Activated CD8-positive, alpha-beta memory T cell treated with anti-CD3 and anti-CD28 coated beads, Interleukin-2, amount 10 ng/mL, durations not matched to agents 7 days and 5 days (primary cell): ENCODE data around the gene KXD1. TPM values are rescaled to one million over a fixed set of nuclear protein-coding genes. Genes with fewer than 3 reads are reported as not detected.

Source experiments
- ATAC-seq: fragments of 150-1000 bp; cut with Tn5 transposase; one replicate; pipeline ENCODE4 v1.10.0; 2021; ENCODE audit warnings: moderate library complexity
- CTCF ChIA-PET: fragments of 350-600 bp; sonication (Branson Sonifier 250); formaldehyde crosslinking; loops from one replicate; lab custom pipeline; 2021; ENCODE audit warnings: antibody characterized with exemption; lab: Charles Lee
- DNase-seq: peaks from one replicate; pipeline ENCODE4 v3.0.0-alpha.2; 2020
- H3K27ac Mint-ChIP-seq: one replicate; pipeline ENCODE4 v1.8.0; 2021; ENCODE audit warnings: mild to moderate bottlenecking, mixed read lengths
- H3K27me3 Mint-ChIP-seq: one replicate; pipeline ENCODE4 v1.8.0; 2021; ENCODE audit warnings: mixed read lengths
- H3K36me3 Mint-ChIP-seq: one replicate; pipeline ENCODE4 v1.8.0; 2021; ENCODE audit warnings: mild to moderate bottlenecking, mixed read lengths
- H3K4me1 Mint-ChIP-seq: one replicate; pipeline ENCODE4 v1.8.0; 2021; ENCODE audit warnings: mixed read lengths
- H3K4me3 Mint-ChIP-seq: one replicate; pipeline ENCODE4 v1.8.0; 2021; ENCODE audit warnings: mild to moderate bottlenecking, moderate library complexity, mixed read lengths
- H3K9me3 Mint-ChIP-seq: one replicate; pipeline ENCODE4 v1.8.0; 2022; ENCODE audit warnings: low read depth, mixed read lengths
- total RNA-seq, 2 experiments: library from RNA; stranded (reverse); gene quantifications; one replicate each; pipeline ENCODE4 v1.2.3, GENCODE V29; 2021

The KXD1 gene
- total RNA-seq: 100 to 1,000 TPM; 106 to 113 TPM

GRCh38 chr19:18557411-18558201 lies at the start of gene KXD1:
Gene KXD1 (plus strand): TSS chr19:18557870. CDS start chr19:18562057, 4,187 bp downstream.
- DNase-seq: peak; percentile 100
- peak; percentile 99 for ATAC-seq
- CTCF ChIA-PET: interaction anchor here (0.9 to 6.3 kb wide), 15 partner anchors 10 to 289 kb away, joined by 3 to 56 read pairs (median 6); partner anchors contain the start of genes ELL, FKBP8, REX1BD and UBA52
- Mint-ChIP-seq H3K9me3 (no peaks in the 10 kb centered on the region), H3K4me1 (peaks cover 24% of the 10 kb centered on the region), H3K4me3 (peak within 1 kb of the TSS; percentile 89), H3K27ac (peak within 1 kb of the TSS; percentile 94), H3K36me3 (peaks cover 9% of the 10 kb centered on the region), H3K27me3 (no peaks in the 10 kb centered on the region)

- Mint-ChIP-seq H3K9me3 (no peaks in the 10 kb centered on the region), H3K4me3 (no peak overlapping the region), H3K27me3 (no peaks in the 10 kb centered on the region), H3K4me1 (peaks cover 65% of the 10 kb centered on the region), H3K27ac (peak overlapping the region; percentile 51), H3K36me3 (no peaks in the 10 kb centered on the region)
- ATAC-seq (no peak), DNase-seq (no peak)
- CTCF ChIA-PET: interaction anchor here (0.6 to 12.5 kb wide), 9 partner anchors 8 to 80 kb away, joined by 3 to 145 read pairs (median 6); partner anchors contain the start of genes ELL and REX1BD
Observed at GRCh38 chr19:18508585-18508984, 49.1 kb upstream of the KXD1 start.

GRCh38 chr19:18510216-18510615 lies 47.5 kb upstream of the KXD1 start:
- no peaks in the 10 kb centered on the region for H3K27me3 Mint-ChIP-seq
- CTCF ChIA-PET: interaction anchor here (1.5 to 12.5 kb wide), 4 partner anchors 10 to 25 kb away, joined by 3 to 145 read pairs (median 37); partner anchors contain the start of gene ELL
- H3K4me1 Mint-ChIP-seq: peaks cover 51% of the 10 kb centered on the region
- DNase-seq: no peak
- H3K36me3 Mint-ChIP-seq: no peaks in the 10 kb centered on the region
- H3K27ac Mint-ChIP-seq: peak overlapping the region; percentile 46
- no peaks in the 10 kb centered on the region for H3K9me3 Mint-ChIP-seq
- ATAC-seq: no peak
- H3K4me3 Mint-ChIP-seq: no peak overlapping the region

- no peaks in the 10 kb centered on the region for H3K27me3 Mint-ChIP-seq
- no peaks in the 10 kb centered on the region for H3K36me3 Mint-ChIP-seq
- no peak overlapping the region for H3K27ac Mint-ChIP-seq
- no peak for DNase-seq
- no peak overlapping the region for H3K4me3 Mint-ChIP-seq
- peaks cover 36% of the 10 kb centered on the region for H3K4me1 Mint-ChIP-seq
- no peaks in the 10 kb centered on the region for H3K9me3 Mint-ChIP-seq
- ATAC-seq: no peak
- CTCF ChIA-PET: interaction anchor here (0.7 kb wide), 1 partner anchor 25 kb away, joined by 3 read pairs; no protein-coding TSS in a partner anchor
Observed at GRCh38 chr19:18513868-18514267, 43.8 kb upstream of the KXD1 start.

- CTCF ChIA-PET: interaction anchor here (0.8 kb wide), 1 partner anchor 13 kb away, joined by 3 read pairs; no protein-coding TSS in a partner anchor
- H3K9me3 Mint-ChIP-seq: no peaks in the 10 kb centered on the region
- peak overlapping the region; percentile 39 for H3K27ac Mint-ChIP-seq
- H3K4me1 Mint-ChIP-seq: peaks cover 33% of the 10 kb centered on the region
- ATAC-seq (peak; percentile 27), DNase-seq (no peak)
- H3K4me3 Mint-ChIP-seq: no peak overlapping the region
- no peaks in the 10 kb centered on the region for H3K36me3 Mint-ChIP-seq
- no peaks in the 10 kb centered on the region for H3K27me3 Mint-ChIP-seq
Observed at GRCh38 chr19:18514800-18515682, 42.6 kb upstream of the KXD1 start.

- ATAC-seq (no peak), DNase-seq (no peak)
- H3K27me3 Mint-ChIP-seq: no peaks in the 10 kb centered on the region
- no peak overlapping the region for H3K27ac Mint-ChIP-seq
- H3K4me3 Mint-ChIP-seq: no peak overlapping the region
- CTCF ChIA-PET: interaction anchor here (0.9 to 6.6 kb wide), 2 partner anchors 11 to 21 kb away, joined by 3 to 60 read pairs; no protein-coding TSS in a partner anchor
- H3K36me3 Mint-ChIP-seq: no peaks in the 10 kb centered on the region
- peaks cover 32% of the 10 kb centered on the region for H3K4me1 Mint-ChIP-seq
- H3K9me3 Mint-ChIP-seq: no peaks in the 10 kb centered on the region
Observed at GRCh38 chr19:18515959-18516358, 41.7 kb upstream of the KXD1 start.

GRCh38 chr19:18517606-18518005 lies 40.1 kb upstream of the KXD1 start:
- no peak overlapping the region for H3K27ac Mint-ChIP-seq
- H3K9me3 Mint-ChIP-seq: no peaks in the 10 kb centered on the region
- no peak for ATAC-seq
- H3K27me3 Mint-ChIP-seq: no peaks in the 10 kb centered on the region
- H3K36me3 Mint-ChIP-seq: no peaks in the 10 kb centered on the region
- DNase-seq: no peak
- H3K4me3 Mint-ChIP-seq: no peak overlapping the region
- CTCF ChIA-PET: interaction anchor here (1.0 to 6.6 kb wide), 4 partner anchors 10 to 71 kb away, joined by 3 to 145 read pairs (median 33); partner anchors contain the start of genes FKBP8 and REX1BD
- peaks cover 34% of the 10 kb centered on the region for H3K4me1 Mint-ChIP-seq

GRCh38 chr19:18518639-18519038 lies 39.0 kb upstream of the KXD1 start:
- ATAC-seq (no peak), DNase-seq (no peak)
- Mint-ChIP-seq H3K9me3 (no peaks in the 10 kb centered on the region), H3K4me3 (no peak overlapping the region), H3K27me3 (no peaks in the 10 kb centered on the region), H3K36me3 (no peaks in the 10 kb centered on the region), H3K27ac (no peak overlapping the region), H3K4me1 (peaks cover 33% of the 10 kb centered on the region)
- CTCF ChIA-PET: interaction anchor here (0.6 to 6.6 kb wide), 8 partner anchors 12 to 70 kb away, joined by 3 to 145 read pairs (median 8); partner anchors contain the start of genes REX1BD and UBA52

DNA sequence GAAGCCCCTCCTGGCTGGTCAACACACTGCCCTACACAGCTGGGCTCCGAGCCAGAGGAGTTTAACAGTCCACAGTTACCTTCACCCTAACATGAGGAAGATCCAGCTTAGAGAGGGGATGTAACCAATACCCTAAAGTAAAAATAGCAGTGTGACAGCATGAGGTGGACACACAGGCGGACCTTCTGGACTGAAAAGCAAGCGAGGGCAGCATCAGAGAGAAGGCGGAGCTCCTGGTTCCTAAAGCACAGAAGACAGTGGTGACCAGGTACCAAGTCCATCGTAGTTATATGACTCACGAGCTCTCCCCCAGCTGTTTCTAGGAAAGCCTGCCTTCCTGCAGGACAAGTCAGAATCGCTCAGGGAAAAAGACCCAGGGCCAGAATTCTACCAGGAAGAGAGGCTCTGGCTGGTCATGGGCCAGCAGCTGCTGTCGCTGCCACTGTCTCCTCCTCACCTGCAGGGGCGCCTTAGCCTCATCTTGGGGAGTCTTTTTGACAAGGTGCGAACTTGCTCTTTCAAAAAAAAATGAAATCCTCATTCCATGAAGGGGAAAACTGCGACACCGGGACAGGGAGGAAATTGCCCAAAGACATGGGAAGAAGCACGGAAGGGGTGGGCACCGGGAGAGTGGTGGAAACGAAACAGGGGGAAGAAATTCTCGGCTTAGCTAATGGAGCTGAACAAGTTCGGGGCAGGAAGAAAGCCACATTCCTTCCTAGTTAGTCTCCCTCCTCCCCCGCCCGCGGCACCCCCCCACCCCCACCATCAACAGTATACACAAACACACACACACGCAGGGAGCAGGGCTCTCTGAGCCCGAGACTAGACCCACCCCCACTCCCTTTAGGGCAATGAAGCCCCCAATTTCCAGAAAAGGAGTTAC lies 37.5 kb upstream of the KXD1 start:
- H3K27me3 Mint-ChIP-seq: no peaks in the 10 kb centered on the region
- CTCF ChIA-PET: interaction anchor here (0.7 to 6.6 kb wide), 38 partner anchors 8 to 398 kb away, joined by 3 to 145 read pairs (median 6); partner anchors contain the start of genes FKBP8, KXD1, REX1BD and UBA52
- peaks cover 31% of the 10 kb centered on the region for H3K4me1 Mint-ChIP-seq
- H3K36me3 Mint-ChIP-seq: no peaks in the 10 kb centered on the region
- H3K27ac Mint-ChIP-seq: peak overlapping the region; percentile 89
- no peaks in the 10 kb centered on the region for H3K9me3 Mint-ChIP-seq
- peak; percentile 83 for DNase-seq
- H3K4me3 Mint-ChIP-seq: peak overlapping the region; percentile 92
- no peak for ATAC-seq

DNA sequence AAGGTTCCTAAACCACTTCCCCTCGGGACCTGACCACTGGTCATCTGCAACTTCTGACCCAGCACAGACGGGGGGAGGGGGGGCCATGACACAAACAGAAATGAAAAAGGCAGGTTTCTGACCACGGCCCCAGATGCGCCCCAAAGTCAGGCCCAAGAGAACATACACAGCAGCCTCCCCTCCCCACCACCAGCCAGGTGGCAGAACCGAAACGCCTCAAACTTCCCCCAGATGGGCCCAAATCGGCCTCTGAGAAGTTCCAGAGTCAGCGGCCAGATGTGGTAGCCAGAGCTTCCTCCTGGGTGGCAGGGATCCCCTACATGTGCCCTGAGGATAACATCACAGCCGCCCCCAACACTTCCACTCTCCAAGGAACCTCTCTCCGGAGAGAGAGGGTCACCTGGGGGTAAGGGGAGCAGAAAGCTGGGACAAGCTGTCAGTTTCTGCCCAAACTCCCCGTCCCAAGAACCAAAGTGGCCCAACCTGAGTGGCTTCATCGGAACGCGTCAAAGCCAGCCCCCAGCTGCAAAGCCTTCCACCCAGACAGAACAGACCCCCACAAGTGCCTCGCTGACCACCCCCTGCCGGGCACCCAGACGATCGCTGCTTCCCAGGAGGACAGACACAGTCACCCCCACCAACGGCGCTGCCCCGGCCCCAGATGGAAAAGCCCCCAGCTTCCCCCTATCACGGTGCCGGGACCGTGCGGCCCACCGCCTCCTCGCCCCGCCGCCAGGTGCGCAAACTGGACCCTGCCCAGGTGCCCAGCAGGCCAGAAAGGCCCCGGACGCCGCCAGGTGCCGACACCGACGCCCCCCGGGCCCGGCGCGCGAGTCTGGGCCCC lies 36.6 kb upstream of the KXD1 start:
- Mint-ChIP-seq H3K9me3 (no peaks in the 10 kb centered on the region), H3K4me1 (peaks cover 31% of the 10 kb centered on the region), H3K27me3 (no peaks in the 10 kb centered on the region), H3K4me3 (peak overlapping the region; percentile 92), H3K27ac (peak overlapping the region; percentile 89), H3K36me3 (no peaks in the 10 kb centered on the region)
- DNase-seq (peak; percentile 61), ATAC-seq (no peak)
- CTCF ChIA-PET: interaction anchor here (0.7 to 6.6 kb wide), 32 partner anchors 10 to 397 kb away, joined by 3 to 145 read pairs (median 6); partner anchors contain the start of genes FKBP8, KXD1, REX1BD and UBA52

GRCh38 chr19:18521692-18522123 lies 36.0 kb upstream of the KXD1 start, which contains the start of gene ELL:
Gene ELL (minus strand): TSS chr19:18522070. CDS start chr19:18522055, 15 bp downstream.
- Mint-ChIP-seq H3K27me3 (no peaks in the 10 kb centered on the region), H3K4me3 (peak within 1 kb of the TSS; percentile 92), H3K9me3 (no peaks in the 10 kb centered on the region), H3K36me3 (no peaks in the 10 kb centered on the region), H3K4me1 (peaks cover 25% of the 10 kb centered on the region), H3K27ac (peak within 1 kb of the TSS; percentile 93)
- DNase-seq (no peak), ATAC-seq (no peak)
- CTCF ChIA-PET: interaction anchor here (0.7 to 6.6 kb wide), 23 partner anchors 15 to 322 kb away, joined by 3 to 145 read pairs (median 7); partner anchors contain the start of genes FKBP8, KXD1, REX1BD and UBA52
